ENCODE results near the gene CLSTN1. TPM values are rescaled to one million over a fixed set of nuclear protein-coding genes. Genes with fewer than 3 reads are reported as not detected.

CLSTN1 gene
- total and polyA plus RNA-seq, 2 of the 8 experiments (the other 6 are each of a cell fraction or from before 2014, with no cell fraction given): 34.2 to 97.4 TPM

DNA sequence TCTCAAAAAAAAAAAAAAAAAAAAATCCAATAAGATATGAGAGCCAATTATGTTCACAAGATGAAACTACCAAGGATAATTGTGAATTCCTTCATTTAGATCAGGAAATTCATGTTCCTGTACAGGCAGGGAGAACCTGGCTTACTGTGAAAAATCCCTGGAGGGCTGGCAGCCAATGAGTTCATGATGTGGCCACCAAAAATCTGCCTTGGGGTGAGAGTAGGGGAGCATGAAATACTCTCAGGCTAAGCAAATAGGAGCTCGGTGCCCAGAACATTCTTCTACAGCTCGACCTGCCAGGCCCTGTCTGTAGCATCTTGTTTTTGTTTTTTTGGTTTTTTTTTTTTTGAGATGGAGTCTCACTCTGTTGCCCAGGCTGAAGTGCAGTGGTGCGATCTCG is 122.1 kb downstream of the CLSTN1 start:
- Histone ChIP-seq H4K8ac (ENCODE audit: extremely low read depth, insufficient read depth, low read length) (no peak overlapping the region), H3K4me1 (replicated peaks in 1 of 4; ENCODE audit: control insufficient read depth in 3 of 4, insufficient read depth in 4 of 4, low read length in 3 of 4) (peaks cover 0 to 2% (median 0%) of the 10 kb centered on the region in 4 experiments; a peak in 1 of 7 replicates), H3K23ac (ENCODE audit: insufficient read length) (no peak overlapping the region), H3K18ac (ENCODE audit: extremely low read depth, low read length) (no peak overlapping the region), H3K4me2 (ENCODE audit: insufficient read depth in 1 of 2, low read depth in 2 of 2, low read length in 2 of 2) (no peak overlapping the region), H3K56ac (replicated peaks; ENCODE audit: insufficient read length, low read depth, low read length) (no peak overlapping the region), H3K79me2 (ENCODE audit: control insufficient read depth in 1 of 2, insufficient read depth in 2 of 2, low read length in 2 of 2) (no peaks in the 10 kb centered on the region; a peak in 1 of 4 replicates), H2BK120ac (replicated peaks; ENCODE audit: low read depth, low read length) (no peak overlapping the region), H3K9me3 (ENCODE audit: insufficient read depth in 2 of 2, low read depth in 1 of 2, low read length in 1 of 2) (no peaks in the 10 kb centered on the region), H3K23me2 (ENCODE audit: low read depth, low read length) (no peaks in the 10 kb centered on the region), H2AK5ac (ENCODE audit: low read depth, low read length) (no peak overlapping the region), H2BK20ac (ENCODE audit: low read length) (no peak overlapping the region), H3K14ac (ENCODE audit: insufficient read length) (no peak overlapping the region), H2BK15ac (ENCODE audit: low read length) (no peak overlapping the region), H2BK5ac (ENCODE audit: low read depth, low read length) (no peak overlapping the region), H3K27me3 (replicated peaks in 1 of 4; ENCODE audit: control insufficient read depth in 3 of 4, extremely low read depth in 1 of 4, insufficient read depth in 3 of 4, low read length in 3 of 4) (no peaks in the 10 kb centered on the region), H3K27ac (ENCODE audit: low read depth, low read length) (no peak overlapping the region), H3K79me1 (ENCODE audit: low read depth, low read length) (no peaks in the 10 kb centered on the region; the same call in 1 of the 2 replicates), H4K91ac (replicated peaks; ENCODE audit: insufficient read length, low read length) (no peak overlapping the region), H4K20me1 (replicated peaks in 1 of 2; ENCODE audit: control insufficient read depth in 1 of 2, insufficient read depth in 2 of 2, low read length in 2 of 2) (no peaks in the 10 kb centered on the region), H4K5ac (ENCODE audit: insufficient read length, low read depth, low read length) (no peak overlapping the region), H2BK12ac (ENCODE audit: low read depth, low read length) (no peak overlapping the region), H3K36me3 (ENCODE audit: control insufficient read depth in 2 of 4, insufficient read depth in 4 of 4, low read length in 3 of 4) (no peaks in the 10 kb centered on the region), H3K9ac (replicated peaks in 1 of 4; ENCODE audit: extremely low read depth in 1 of 4, low read depth in 3 of 4, low read length in 3 of 4) (no peak overlapping the region), H2AFZ (ENCODE audit: low read length) (no peak overlapping the region), H3K4ac (replicated peaks; ENCODE audit: insufficient read length, low read depth, low read length) (no peak overlapping the region), H3K4me3 (ENCODE audit: extremely low read depth in 1 of 4, insufficient read depth in 2 of 4, low read depth in 3 of 4, low read length in 4 of 4) (no peak overlapping the region)
- WGBS, 2 experiments (ENCODE audit: extremely low coverage in 1 of 2, insufficient coverage in 1 of 2, insufficient read length in 1 of 2, insufficient replicate concordance in 2 of 2, low coverage in 1 of 2, low lambda C conversion rate in 2 of 2, missing lambda C conversion rate in 1 of 2): 98% methylated on average over 4 of the region's 4 CpGs; no CpG with 5 or more reads in 1 of the 2 experiments
- ChIA-PET POLR2A (ENCODE audit: partially characterized antibody) (no interaction called here), CTCF (ENCODE audit: partially characterized antibody) (interaction anchor here (0.6 to 5.3 kb wide), 14 partner anchors 8 to 759 kb away, joined by 3 to 54 read pairs (median 5); no protein-coding TSS in a partner anchor)
- TF ChIP-seq SRF (IDR thresholded peaks at IDR 0.05; ENCODE audit: low read depth, low read length): no peak
- FAIRE-seq (no peak), DNase-seq (ENCODE audit: low read depth in 1 of 2, low spot score in 2 of 2) (no peak)

All from H1 (cell line).